SK-N-SH (cell line): Measurements from ENCODE around the gene PLCB1.

Experiments
- CTCF ChIP-seq: fragments of 200-600 bp; sonication (generic); IDR thresholded peaks from 2 replicates; pipeline ENCODE4 v1.6.1; 2017; ENCODE audit warnings: antibody characterized with exemption, mild to moderate bottlenecking, moderate library complexity
- NRF1 ChIP-seq: IDR thresholded peaks from 2 replicates; pipeline ENCODE4 v1.6.1; 2012; ENCODE audit warnings: low read depth, mild to moderate bottlenecking, low read length
- USF1 ChIP-seq: IDR thresholded peaks from 2 replicates; pipeline ENCODE4 v1.4.0; 2012; ENCODE audit warnings: low read depth, borderline replicate concordance
- YY1 ChIP-seq: IDR thresholded peaks from 2 replicates; pipeline ENCODE4 v1.4.0; 2012; ENCODE audit warnings: low read depth, mild to moderate bottlenecking

DNA sequence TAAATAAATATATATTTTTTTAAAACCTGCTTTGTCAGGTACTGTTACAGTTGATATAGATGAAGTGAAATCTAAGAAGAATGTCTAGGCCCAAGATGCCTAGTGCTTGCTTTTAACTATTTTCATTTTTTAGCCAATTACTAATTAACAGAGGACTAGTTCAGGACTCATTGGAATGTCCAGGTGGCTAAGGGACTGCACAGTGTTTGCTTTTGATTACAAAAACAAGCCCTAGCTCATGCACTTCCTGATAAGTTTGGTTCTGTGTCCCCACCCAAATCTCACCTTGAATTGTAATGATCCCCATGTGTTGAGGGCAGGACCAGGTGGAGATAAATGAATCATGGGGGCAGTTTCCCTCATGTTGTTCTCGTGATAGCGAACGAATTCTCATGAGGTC lies 417.1 kb downstream of the PLCB1 start:
- TF ChIP-seq YY1 (no peak), CTCF (no peak), USF1 (no peak), NRF1 (no peak)
